ENCODE measurements around the gene FSD2.
"Not testable (repeated sequence)": the region's sequence is repeated elsewhere in the genome, so short reads cannot be mapped to it uniquely, and the experiment has no call there.

The FSD2 gene

DNA sequence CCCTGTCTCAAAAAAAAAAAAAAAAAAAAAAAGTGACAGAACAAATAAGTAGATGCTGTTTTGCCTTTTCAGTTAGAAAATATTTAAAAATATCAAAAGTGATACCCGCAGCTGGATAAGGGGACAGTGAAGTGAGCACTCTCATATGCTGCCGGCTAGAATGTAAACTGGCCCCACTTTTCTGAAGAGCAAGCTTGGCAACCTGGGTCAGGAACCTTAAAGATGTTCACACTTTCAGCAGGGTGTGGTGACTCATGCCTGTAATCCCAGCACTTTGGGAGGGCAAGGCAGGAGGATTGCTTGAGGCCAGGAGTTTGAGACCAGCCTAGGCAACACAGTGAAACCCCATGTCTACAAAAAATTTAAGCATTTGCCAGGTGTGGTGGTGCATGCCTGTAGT, 17.4 kb downstream of the FSD2 start:
- no peak for FAIRE-seq

DNA sequence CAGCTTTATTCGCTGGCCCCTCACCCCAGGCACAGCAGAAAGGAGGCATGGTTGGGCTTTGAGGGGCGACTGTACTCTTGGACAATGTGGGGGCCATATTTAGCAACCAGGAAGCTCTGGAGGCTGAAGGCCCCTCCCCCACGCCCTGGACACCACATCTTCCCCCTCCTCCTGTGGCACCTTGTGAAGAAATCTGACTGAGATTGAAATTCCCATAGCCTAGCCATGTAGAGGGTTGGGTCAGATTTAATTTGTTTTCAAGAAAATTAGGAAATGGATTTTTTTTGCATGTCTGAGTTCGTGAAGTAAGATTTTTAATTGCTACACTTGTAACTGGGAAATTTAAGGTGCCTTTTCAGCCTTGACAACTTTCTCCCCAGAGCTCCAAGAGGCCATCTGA, 24.5 kb downstream of the FSD2 start:
- no peak for FAIRE-seq

DNA sequence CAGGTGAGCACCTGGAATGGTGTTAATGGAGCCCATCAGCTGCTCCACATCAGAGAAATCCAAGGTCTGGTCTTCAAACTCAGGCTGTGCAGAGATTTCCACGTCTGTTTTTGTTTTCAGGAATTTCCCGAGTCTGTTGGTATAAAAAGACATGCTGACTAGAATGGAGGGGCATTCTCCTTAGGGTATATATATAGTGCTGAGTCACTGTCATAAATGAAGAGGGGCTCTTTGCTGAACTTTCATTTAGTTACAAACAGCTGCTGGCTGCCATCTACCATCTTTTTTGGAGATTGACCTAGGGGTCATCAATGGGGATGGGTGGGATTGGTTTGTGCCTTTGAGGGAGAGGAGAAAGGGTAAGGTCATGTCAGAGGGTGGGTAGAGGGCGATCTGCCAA, 27.1 kb downstream of the FSD2 start:
- FAIRE-seq, result no peak

- no peak for FAIRE-seq
These were observed 31.4 kb downstream of the FSD2 start for GRCh38 chr15:82774496-82774895.

DNA sequence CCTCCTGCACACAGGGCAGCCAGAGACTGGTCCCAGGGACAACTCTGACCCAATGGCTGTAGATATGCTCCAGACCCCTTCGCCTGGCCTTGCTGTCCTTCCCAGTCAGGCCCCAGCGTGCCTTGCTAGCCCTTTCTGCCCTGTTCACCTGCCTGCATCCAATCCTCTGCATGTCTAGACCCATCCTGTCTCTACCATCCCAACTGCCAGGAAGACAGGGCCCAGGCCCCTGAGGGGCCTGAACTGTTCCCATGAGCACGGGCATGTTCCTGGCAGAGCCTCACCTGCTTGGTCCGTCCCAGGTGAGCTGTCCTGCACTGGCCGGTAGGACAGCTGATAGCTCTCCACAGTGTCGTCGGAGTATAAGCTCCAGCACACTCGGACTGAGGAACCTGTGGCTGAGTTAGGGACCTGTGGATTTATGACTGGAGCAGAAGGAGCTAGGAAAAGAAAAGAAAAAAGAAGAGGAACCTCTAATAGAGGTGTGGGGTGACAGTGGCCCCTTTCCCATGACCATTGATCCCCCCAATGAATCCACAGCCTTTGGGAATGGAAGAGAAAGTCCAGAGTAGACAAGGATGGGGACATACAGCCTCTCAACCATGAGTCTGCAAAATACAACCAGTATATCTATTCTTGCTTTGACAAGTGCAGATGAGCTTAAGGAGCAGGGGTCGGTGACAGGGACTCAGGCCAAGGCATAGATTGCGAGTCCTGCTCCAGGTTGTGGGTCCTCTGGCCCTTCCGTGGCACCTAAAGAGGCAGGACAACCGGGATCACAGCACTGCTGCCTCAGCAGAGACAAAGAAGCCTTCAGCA, 33.9 kb downstream of the FSD2 start:
- no peak for FAIRE-seq

DNA sequence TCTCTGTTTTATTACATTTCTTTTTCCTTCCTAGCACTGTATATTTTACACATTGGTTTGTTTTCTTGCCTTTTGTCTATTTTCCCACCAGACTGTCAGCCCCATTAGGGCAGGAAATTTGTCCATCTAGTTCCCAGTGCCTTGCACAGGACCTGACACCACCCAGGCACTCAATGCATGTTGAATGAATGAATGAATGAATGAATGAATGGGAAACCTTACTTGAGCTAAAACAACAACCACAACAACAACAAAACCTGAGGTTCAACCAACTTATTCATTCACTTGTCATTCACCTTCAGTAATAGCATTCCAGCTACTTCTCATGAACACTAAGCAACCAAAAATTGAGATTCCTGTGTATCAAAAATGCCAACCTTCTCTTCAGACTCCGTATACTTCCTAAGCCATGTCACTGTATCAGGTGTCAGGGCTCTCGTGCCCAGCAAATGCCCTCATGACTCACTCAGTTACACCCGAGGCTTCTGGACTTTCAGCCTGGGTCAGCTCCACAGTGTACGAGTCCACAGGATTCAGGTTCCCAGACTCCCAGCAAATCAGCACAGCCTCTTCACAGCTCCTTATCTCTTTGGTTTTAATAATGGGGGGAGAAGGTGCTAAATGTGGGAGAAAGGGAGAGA, 37.3 kb downstream of the FSD2 start:
- no peak for FAIRE-seq

DNA sequence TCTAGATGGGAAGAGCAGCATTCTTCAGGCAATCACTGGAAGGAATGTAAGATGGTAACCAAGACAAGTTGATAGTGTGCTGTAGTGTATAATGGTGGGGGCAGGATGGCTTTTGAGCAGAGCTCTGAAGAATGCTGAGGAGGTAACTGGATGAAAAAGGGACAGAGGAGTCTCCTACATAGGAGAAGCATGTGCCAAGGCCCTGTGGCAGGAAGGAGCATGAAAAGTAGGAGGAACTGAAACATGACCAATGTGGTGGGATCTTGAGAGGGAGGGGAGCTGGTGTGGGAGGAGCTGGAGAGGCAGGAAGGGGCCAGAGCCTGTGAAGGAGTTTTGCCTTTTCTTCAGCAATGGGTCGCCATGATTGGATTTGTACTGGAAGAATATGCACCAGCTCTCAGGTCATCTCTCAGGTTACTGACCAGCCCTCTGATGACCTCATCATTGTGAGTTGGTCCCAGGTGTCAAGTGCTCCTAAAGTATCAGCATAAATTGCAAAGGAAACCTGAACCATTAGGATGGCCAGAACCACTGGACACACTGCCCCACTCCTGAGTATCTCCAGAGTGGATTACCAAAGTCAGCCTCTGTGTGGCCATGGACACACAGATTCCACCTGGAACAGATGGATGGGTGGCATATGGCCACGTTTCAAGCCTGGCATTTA, 38.6 kb downstream of the FSD2 start:
- FAIRE-seq, result no peak

DNA sequence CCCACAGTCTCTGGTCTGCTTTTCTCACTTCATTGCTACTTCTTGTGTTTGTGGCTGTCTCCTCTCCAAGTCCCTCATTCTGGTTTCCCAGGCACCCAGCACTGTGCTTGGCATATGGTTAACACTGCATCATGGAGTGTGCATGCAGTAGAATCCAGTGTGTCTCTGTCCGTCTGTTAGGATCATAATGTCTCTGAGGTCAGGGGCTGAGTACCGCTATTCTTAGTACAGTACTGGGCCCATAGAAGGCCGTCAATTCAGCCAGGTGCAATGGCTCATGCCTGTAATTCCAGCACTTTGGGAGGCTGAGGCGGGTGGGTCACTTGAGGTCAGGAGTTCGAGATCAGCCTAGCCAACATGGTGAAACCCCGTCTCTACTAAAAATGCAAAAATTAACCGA, 39.7 kb downstream of the FSD2 start:
- not testable (repeated sequence) for FAIRE-seq

DNA sequence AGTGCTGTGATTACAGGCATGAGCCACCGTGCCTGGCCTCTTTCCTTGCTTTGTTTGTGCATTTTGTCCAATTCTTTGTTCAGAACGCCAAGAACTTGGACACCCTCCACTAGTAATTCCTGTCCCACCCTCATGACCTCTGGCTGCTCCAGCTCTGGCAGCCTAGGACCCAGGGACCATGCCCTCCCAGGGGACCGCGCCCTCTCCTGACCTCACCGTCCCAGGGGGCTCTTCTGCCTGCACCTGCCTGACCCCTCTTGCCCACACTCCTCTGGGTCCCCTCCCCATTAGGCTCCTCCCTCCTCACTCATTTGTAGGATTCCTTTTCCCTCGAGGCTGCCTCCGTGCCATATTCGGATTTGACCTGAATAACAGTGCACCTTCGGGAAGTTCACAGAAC, 41.1 kb downstream of the FSD2 start:
- FAIRE-seq, result no peak

DNA sequence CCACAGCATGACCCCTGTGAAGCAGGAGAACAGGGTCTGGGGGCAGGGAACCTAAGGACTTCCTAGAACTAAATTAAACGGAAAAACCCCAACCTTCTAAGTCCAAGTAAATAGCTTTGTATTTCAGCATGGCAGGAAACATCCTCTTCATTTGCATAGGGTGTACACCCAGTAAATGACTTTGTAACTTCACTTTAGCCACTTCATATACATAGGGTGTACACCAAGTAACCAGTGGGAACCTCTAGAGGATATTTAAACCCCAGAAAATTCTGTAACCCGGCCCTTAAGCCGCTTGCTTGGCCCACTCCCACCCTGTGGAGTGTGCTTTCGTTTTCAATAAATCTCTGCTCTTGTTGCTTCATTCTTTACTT, 41.8 kb downstream of the FSD2 start:
- no peak for FAIRE-seq

- no peak for FAIRE-seq
These were observed 42.3 kb downstream of the FSD2 start for GRCh38 chr15:82763361-82764116.

DNA sequence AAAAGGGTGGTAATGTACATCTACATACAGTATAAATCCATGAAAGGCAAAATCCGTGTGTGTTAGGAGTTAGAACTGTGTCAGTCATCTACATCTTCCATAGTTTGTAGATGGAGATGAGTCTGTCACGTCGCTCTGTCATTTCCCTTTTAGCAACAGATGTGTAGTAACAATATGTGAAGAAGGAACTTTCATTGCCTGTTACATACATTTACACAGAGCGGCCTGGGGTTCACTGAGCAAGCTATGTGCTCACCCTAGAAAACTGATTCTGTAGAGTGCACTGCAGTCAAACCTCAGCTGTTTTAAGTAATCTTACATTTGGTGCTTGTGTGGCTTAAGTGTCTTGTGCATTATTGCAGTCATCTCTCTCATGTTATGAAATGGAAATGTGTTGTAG, 54.6 kb downstream of the FSD2 start:
- FAIRE-seq, result no peak

- FAIRE-seq, result no peak
These were observed 55.1 kb downstream of the FSD2 start for GRCh38 chr15:82750831-82751180.

- peak; percentile 97 for FAIRE-seq
These were observed 55.7 kb downstream of the FSD2 start for GRCh38 chr15:82749951-82750830.

- FAIRE-seq, result no peak
These were observed 57.6 kb downstream of the FSD2 start for GRCh38 chr15:82748315-82748714.

- peak; percentile 34 for FAIRE-seq
These were observed 62.1 kb downstream of the FSD2 start for GRCh38 chr15:82743810-82744209.

- FAIRE-seq, result no peak
These were observed 63.7 kb downstream of the FSD2 start for GRCh38 chr15:82742134-82742533.

GRCh38 chr15:82739086-82739485, 66.8 kb downstream of the FSD2 start:
- peak; percentile 92 for FAIRE-seq

- peak; percentile 37 for FAIRE-seq
These were observed 67.9 kb downstream of the FSD2 start for GRCh38 chr15:82737975-82738374.

- no peak for FAIRE-seq
These were observed 74.3 kb downstream of the FSD2 start for GRCh38 chr15:82731527-82731926.

- no peak for FAIRE-seq
These were observed 75.8 kb downstream of the FSD2 start for GRCh38 chr15:82730022-82730530.

DNA sequence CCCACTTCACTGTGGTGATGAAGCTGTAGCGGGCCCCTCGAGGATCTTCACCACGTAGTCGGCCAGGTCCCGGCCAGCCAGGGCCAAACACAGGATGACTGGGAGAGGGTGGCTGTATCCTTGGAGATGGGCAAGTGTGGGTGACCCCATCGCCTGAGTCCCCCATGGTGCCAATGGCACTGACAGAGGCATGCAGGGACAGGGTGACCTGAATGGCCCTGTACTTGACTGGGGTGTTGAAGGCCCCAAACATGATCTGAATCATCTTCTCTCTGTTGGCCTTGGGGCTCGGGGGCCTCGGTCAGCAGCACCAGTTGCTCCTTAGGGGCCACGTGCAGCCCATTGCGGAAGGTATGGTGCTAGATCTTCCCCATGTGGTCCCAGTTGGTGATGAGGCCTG, 79.1 kb downstream of the FSD2 start:
- no peak for FAIRE-seq
